ENCODE results near the gene TOP2B.

TOP2B gene

GRCh38 chr3:25581823-25582222, 82.9 kb downstream of the TOP2B start:
- no peak for DNase-seq

DNA sequence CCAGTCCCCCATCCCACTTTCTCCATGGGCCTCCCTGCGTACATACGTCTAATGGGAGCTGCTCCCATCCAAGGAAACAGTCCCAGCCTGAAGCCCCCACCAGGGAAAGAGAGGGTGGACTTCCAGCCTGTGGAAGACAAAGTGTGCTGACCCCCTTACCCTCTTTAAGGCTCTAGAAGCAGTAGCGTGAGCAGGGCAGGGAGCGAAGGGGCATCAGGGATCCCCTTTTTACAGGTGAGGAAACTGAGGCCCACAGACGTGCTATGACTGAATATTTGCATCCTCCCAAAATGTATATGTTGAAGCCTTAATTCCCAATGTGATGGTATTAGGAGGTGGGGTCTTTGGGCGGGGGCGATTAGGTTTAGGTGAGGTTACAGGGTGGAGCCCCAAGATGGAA, 83.4 kb downstream of the TOP2B start:
- no peak for DNase-seq

- no peak for DNase-seq
Measured at GRCh38 chr3:25580534-25580933, 84.2 kb downstream of the TOP2B start.

DNA sequence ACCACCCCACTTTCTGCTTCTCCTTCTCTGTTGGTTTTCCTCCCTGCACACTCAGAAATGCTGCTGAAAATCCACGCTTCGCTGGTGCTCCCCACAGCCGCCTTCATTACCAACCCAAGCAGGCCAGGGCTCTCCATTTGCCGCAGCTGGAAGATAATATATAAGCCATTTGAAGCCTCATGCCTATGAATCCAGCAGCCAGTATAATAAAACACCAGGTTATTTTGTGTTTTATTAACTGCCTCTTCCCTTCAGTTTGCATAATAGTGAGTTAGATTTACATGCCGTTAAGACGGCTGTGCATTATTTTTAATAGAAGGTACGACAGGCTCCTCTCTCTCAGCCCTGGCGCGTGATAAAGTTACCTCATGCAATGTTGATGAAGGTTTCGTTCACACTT, 86.6 kb downstream of the TOP2B start:
- no peak for DNase-seq

GRCh38 chr3:25576831-25577454, 87.8 kb downstream of the TOP2B start:
- DNase-seq, result no peak

DNA sequence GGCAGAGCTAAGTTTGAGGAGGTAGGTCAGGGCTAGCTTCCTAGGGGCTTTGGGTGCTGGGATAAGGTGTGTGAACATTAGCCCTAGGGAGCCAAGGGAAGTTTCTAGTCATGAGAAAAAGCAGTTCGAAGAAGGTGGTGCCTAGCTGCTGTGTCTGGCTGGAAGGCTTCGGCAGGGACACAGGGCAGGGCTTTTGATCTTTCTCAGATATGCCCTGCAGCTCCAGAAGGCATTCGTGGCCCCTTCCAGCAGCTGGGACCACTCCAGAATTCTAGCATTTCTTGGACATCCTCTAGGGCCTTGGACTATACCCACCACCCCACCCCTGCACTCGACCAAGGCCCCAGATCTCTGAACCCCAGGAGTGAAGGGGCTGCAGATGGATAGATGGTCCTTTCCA, 88.6 kb downstream of the TOP2B start:
- DNase-seq, result no peak

- no peak for DNase-seq
Measured at GRCh38 chr3:25575001-25575400, 89.7 kb downstream of the TOP2B start.

- DNase-seq, result no peak
Measured at GRCh38 chr3:25574172-25574765, 90.4 kb downstream of the TOP2B start.

GRCh38 chr3:25573386-25574171, 91.1 kb downstream of the TOP2B start:
- DNase-seq, result no peak

- DNase-seq, result no peak
Measured at GRCh38 chr3:25572919-25573385, 91.8 kb downstream of the TOP2B start.

- DNase-seq, result no peak
Measured at GRCh38 chr3:25572336-25572735, 92.4 kb downstream of the TOP2B start.

DNA sequence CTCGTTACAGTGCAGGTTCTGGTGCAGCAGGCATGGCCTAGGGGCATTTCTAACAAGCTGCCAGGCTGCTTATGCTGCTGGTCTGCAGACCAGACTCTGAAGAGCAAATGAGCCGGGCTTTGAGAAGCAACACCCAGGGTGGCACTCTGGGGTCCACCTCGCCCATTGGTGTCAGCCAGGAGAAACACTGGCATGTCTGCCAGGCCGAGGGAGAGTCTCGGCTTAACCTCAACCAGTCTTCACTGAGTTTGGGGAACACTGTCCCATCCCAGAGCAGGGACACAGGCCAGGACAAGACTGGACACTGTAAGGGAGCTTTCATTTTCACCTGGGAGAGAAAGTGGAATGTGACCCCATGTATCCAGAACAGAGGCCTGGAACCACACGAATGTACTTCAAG, 93.4 kb downstream of the TOP2B start:
- no peak for DNase-seq

DNA sequence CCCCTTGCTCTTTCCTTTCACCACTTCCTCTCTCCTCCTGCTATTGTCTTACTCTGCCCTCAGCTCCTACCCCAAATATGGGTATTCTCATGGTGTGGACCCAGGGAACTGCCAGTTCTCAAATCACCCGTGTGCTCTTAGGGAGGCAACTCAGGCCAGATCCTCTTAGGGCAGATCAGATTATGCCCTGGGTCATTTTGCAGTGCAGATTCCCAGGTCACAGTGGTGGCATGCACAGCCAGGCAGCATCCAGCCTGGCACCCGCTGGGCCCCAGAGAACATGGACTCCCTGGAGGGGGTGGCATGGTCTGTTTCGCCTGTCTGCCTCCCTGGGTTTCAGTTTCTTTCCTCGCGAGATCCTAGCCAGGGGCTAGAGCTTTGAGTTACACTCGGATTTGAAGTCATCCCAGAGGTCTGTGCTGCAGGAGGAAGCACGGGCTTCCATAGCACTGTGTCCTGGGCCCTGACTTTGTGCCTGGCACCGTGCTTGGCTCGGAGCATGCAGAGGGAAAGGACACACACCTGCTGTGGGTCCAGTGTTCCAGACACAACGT, 96.1 kb downstream of the TOP2B start:
- DNase-seq, result no peak

DNA sequence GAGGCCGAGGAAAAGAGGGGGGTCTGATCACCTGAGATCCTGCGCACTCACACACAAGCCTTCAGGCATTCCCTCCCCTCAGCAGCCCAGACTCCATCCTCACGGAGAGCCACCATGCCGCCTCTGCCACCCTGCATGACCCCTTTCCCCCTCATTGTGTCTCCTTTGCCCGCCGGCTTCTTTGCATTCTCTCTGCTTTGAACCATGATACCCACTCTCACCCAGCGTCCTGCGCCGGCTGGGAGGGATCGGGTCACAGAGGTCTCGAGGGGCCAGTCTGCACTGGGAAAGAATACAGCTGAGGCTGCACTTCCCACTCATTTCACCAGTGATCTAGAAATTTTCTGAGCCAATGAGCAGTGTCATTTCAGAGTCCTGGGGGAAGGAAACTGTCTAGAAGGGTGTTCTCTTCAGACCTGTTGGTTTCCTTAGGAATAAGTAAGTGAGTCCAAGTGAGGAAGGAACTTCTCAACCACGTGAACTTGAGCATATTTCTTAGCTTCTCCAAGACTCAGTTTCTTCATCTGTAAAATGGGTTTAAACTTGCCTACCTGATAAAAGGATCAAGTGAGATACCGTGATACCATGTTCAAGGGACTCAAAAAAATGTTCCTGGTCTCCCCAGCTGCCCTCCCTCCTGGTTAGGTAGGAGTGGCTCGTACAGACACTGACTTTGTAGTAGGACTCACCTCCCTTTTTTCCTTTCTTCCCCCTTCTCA, 96.7 kb downstream of the TOP2B start:
- DNase-seq, result no peak

DNA sequence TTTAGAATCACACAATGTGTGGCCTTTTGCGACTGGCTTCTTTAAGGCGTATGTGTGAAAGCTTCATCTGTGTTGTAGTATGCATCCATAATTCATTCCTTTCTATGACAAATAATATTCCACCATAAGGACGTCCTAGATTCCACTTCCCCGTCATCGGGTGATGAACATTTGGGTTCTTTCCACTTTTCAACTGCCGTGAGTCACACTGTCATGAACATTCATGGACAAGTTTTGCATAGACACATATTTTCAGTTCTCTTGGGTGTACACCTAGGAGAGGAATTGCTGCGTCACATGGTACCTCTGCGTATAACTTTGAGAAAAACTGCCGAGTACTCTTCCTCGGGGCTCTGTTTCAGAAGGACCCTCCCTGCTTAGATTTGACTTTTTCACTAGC, 97.3 kb downstream of the TOP2B start:
- DNase-seq, result no peak

DNA sequence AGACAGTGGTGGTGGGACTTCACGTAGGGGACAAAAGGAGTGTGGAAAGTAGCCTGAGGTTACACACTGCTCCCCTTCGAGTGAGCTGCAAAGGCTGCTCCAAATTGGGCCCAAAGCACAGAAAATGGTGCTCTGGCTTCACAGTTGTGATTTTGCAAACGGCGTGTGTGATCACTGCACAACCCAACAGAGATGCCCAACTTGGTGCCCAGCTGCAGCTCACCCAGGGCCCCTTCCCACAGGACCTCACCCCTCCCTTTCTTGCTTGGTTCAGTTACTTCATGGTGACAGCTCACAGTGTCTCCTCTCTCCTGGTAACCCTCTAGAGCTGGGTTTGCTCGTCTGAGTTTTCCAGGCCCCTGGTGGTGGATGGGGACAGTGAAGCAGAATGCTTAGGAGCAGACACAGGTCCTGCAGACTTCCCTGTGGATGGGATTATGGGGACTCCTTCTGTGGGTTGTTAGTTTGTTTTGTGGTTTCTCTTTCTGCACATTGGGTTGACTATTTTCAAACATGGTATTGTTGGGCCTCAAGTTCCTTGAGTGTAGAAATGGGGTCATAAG, 98.3 kb downstream of the TOP2B start:
- no peak for DNase-seq

GRCh38 chr3:25565807-25566206, 98.9 kb downstream of the TOP2B start:
- no peak for DNase-seq

GRCh38 chr3:25564075-25564474, 100.6 kb downstream of the TOP2B start:
- DNase-seq, result no peak

GRCh38 chr3:25563601-25564000, 101.1 kb downstream of the TOP2B start:
- DNase-seq, result no peak

- no peak for DNase-seq
Measured at GRCh38 chr3:25558796-25559195, 105.9 kb downstream of the TOP2B start.

GRCh38 chr3:25558121-25558520, 106.6 kb downstream of the TOP2B start:
- no peak for DNase-seq

GRCh38 chr3:25557694-25558093, 107.0 kb downstream of the TOP2B start:
- DNase-seq, result no peak

DNA sequence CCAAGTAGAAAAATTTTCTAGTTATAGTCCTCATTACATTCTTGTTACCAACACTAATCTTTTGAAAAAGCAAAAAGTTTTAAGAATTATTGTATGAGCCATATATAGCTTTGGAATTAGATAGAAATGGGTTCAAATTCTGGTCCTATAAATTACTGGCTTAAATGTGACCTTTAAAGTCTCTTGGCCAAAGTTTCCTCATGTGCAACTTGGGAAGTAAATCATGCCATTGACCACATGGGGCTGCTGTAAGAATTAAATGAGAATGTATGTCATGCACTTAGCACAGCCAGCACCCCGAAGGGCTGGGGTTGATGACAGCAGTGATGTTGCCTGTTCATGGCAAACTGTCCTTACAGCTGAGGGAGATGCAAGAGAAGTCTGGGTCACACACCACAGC, 108.3 kb downstream of the TOP2B start:
- no peak for DNase-seq

Data from NCI-H524 treated with DMSO at 0.1 percent for 48 hours (cell line).